ENCODE measurements around the gene AMOTL1.

AMOTL1 gene

GRCh38 chr11:94742665-94743064 lies 25.5 kb upstream of the AMOTL1 start:
- no peak for TF ChIP-seq CTCF (conservative IDR thresholded peaks at IDR 0.05; ENCODE audit: low read depth, low read length)
- DNase-seq (ENCODE audit: low read depth) = no peak
- no peak overlapping the region for H3K4me3 ChIP-seq (ENCODE audit: low read length)

- no peak overlapping the region for H3K4me3 ChIP-seq (ENCODE audit: low read length)
- no peak for DNase-seq (ENCODE audit: low read depth)
- no peak for TF ChIP-seq CTCF (conservative IDR thresholded peaks at IDR 0.05; ENCODE audit: low read depth, low read length)
These were observed 21.4 kb upstream of the AMOTL1 start for GRCh38 chr11:94746721-94747120.

- no peak for TF ChIP-seq CTCF (conservative IDR thresholded peaks at IDR 0.05; ENCODE audit: low read depth, low read length)
- H3K4me3 ChIP-seq (ENCODE audit: low read length) = no peak overlapping the region
- DNase-seq (ENCODE audit: low read depth) = no peak
These were observed 21.0 kb upstream of the AMOTL1 start for GRCh38 chr11:94747146-94747545.

- no peak for DNase-seq (ENCODE audit: low read depth)
- H3K4me3 ChIP-seq (ENCODE audit: low read length) = no peak overlapping the region
- no peak for TF ChIP-seq CTCF (conservative IDR thresholded peaks at IDR 0.05; ENCODE audit: low read depth, low read length)
These were observed 20.5 kb upstream of the AMOTL1 start for GRCh38 chr11:94747601-94748041.

- DNase-seq (ENCODE audit: low read depth) = no peak
- TF ChIP-seq CTCF (conservative IDR thresholded peaks at IDR 0.05; ENCODE audit: low read depth, low read length) = no peak
- H3K4me3 ChIP-seq (ENCODE audit: low read length) = no peak overlapping the region
These were observed 18.8 kb upstream of the AMOTL1 start for GRCh38 chr11:94749369-94749768.

- DNase-seq (ENCODE audit: low read depth) = no peak
- no peak for TF ChIP-seq CTCF (conservative IDR thresholded peaks at IDR 0.05; ENCODE audit: low read depth, low read length)
These were observed 17.6 kb upstream of the AMOTL1 start for GRCh38 chr11:94750319-94751217.

GRCh38 chr11:94751218-94751609 lies 16.9 kb upstream of the AMOTL1 start:
- DNase-seq (ENCODE audit: low read depth) = no peak
- TF ChIP-seq CTCF (conservative IDR thresholded peaks at IDR 0.05; ENCODE audit: low read depth, low read length) = no peak
- H3K4me3 ChIP-seq (ENCODE audit: low read length) = no peak overlapping the region

More at GRCh38 chr11:94750319-94751217, 17.6 kb upstream of the AMOTL1 start:
- no peak overlapping the region for H3K4me3 ChIP-seq (ENCODE audit: low read length)
